ENCODE results near the gene ORM1.
"Not testable (repeated sequence)": the region's sequence is repeated elsewhere in the genome, so short reads cannot be mapped to it uniquely, and the experiment has no call there.

ORM1 gene

DNA sequence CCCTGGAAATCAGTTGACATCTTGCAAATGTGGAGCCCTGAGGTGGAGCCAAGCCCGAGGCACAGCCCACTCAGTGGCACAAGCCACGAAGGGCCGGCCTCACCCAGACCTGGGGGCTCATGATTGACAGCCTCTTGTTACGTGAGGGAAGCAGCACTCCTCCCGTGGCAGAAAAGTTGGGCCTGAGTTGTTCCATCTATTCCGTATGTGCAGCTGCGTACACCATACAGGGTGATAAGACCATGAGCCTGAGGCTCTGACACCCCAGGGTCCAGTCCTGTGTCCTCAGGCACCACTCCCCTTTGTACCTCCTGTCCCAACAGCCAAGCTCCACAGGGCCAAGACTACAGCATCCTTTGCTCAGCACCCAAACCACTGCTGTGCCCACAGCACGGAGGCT lies 4.9 kb downstream of the ORM1 start:
- Histone ChIP-seq H3K9me3 (ENCODE audit: insufficient read depth, low read depth, low read length) (no peaks in the 10 kb centered on the region), H2AK5ac (ENCODE audit: low read length) (no peak overlapping the region), H2BK12ac (ENCODE audit: low read length) (no peak overlapping the region), H3K4ac (ENCODE audit: low read depth, low read length) (no peak overlapping the region), H2AFZ (ENCODE audit: insufficient read depth, low read length, poor library complexity) (no peak overlapping the region), H3K79me2 (ENCODE audit: control insufficient read depth, insufficient read depth, low read length, poor library complexity) (no peaks in the 10 kb centered on the region), H2BK5ac (ENCODE audit: low read depth, low read length, poor library complexity) (no peak overlapping the region), H3K79me1 (ENCODE audit: low read length) (no peaks in the 10 kb centered on the region), H3K27me3 (ENCODE audit: insufficient read depth, low read length) (no peaks in the 10 kb centered on the region), H3K9ac (ENCODE audit: low read length) (no peak overlapping the region), H3K27ac (ENCODE audit: low read depth, low read length) (no peak overlapping the region), H3K18ac (ENCODE audit: low read length) (no peak overlapping the region), H3K4me3 (ENCODE audit: low read depth, low read length) (no peak overlapping the region), H3K4me2 (ENCODE audit: low read length) (no peak overlapping the region), H3K23ac (ENCODE audit: low read length) (no peak overlapping the region), H3K4me1 (ENCODE audit: control insufficient read depth in 1 of 2, insufficient read depth in 2 of 2, low read length in 2 of 2) (no peaks in the 10 kb centered on the region), H3K14ac (ENCODE audit: low read length) (no peak overlapping the region), H4K12ac (ENCODE audit: low read depth, low read length) (no peak overlapping the region), H4K8ac (ENCODE audit: low read depth, low read length) (no peak overlapping the region), H4K91ac (ENCODE audit: low read depth, low read length) (no peak overlapping the region), H2BK120ac (ENCODE audit: insufficient read depth, low read length, poor library complexity) (no peak overlapping the region), H3K36me3 (ENCODE audit: control insufficient read depth in 1 of 2, insufficient read depth in 2 of 2, low read length in 2 of 2) (no peaks in the 10 kb centered on the region)
- DNase-seq, result no peak
- WGBS (ENCODE audit: extremely low coverage, insufficient coverage, insufficient read length), result no CpG with 5 or more reads among the region's 8 CpGs

DNA sequence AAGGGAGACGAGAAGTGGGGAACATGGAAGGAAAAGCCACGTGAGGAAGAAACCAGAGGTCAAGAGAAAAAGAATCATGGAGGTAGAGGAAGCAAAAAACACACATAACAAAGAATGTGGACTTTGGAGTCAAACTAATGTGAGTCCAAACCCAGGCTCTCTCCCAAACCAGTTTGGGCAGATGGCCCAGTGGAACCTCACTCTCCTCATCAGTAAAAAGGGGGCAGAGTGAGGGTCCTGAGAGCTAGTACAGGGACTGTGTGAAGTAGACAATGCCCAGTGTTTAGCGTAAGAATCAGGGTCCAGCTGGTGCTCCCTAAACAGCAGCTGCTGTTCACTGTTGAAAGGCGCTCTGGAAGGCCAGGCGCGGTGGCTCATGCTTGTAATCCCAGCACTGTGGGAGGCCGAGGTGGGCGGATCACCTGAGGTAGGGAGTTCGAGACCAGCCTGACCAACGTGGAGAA lies 5.5 kb downstream of the ORM1 start:
- H3K23ac ChIP-seq (ENCODE audit: low read length); H3K9ac ChIP-seq (ENCODE audit: low read length); H3K18ac ChIP-seq (ENCODE audit: low read length); H3K36me3 ChIP-seq (ENCODE audit: control insufficient read depth in 1 of 2, insufficient read depth in 2 of 2, low read length in 2 of 2); H2BK120ac ChIP-seq (ENCODE audit: insufficient read depth, low read length, poor library complexity); H3K14ac ChIP-seq (ENCODE audit: low read length); H4K91ac ChIP-seq (ENCODE audit: low read depth, low read length); H3K27ac ChIP-seq (ENCODE audit: low read depth, low read length); H3K4me2 ChIP-seq (ENCODE audit: low read length); H2BK5ac ChIP-seq (ENCODE audit: low read depth, low read length, poor library complexity); H2AFZ ChIP-seq (ENCODE audit: insufficient read depth, low read length, poor library complexity); H4K12ac ChIP-seq (ENCODE audit: low read depth, low read length); H3K4me1 ChIP-seq (ENCODE audit: control insufficient read depth in 1 of 2, insufficient read depth in 2 of 2, low read length in 2 of 2); H3K4me3 ChIP-seq (ENCODE audit: low read depth, low read length); H3K79me2 ChIP-seq (ENCODE audit: control insufficient read depth, insufficient read depth, low read length, poor library complexity); H3K79me1 ChIP-seq (ENCODE audit: low read length); H3K4ac ChIP-seq (ENCODE audit: low read depth, low read length); H3K27me3 ChIP-seq (ENCODE audit: insufficient read depth, low read length); DNase-seq; H4K8ac ChIP-seq (ENCODE audit: low read depth, low read length); H2BK12ac ChIP-seq (ENCODE audit: low read length); H3K9me3 ChIP-seq (ENCODE audit: insufficient read depth, low read depth, low read length); H2AK5ac ChIP-seq (ENCODE audit: low read length): not testable (repeated sequence)
- WGBS (ENCODE audit: extremely low coverage, insufficient coverage, insufficient read length), result no CpG with 5 or more reads among the region's 10 CpGs

- not testable (repeated sequence) for H3K14ac ChIP-seq (ENCODE audit: low read length); H2BK5ac ChIP-seq (ENCODE audit: low read depth, low read length, poor library complexity); H2BK120ac ChIP-seq (ENCODE audit: insufficient read depth, low read length, poor library complexity); H3K79me2 ChIP-seq (ENCODE audit: control insufficient read depth, insufficient read depth, low read length, poor library complexity); H3K4me1 ChIP-seq (ENCODE audit: control insufficient read depth in 1 of 2, insufficient read depth in 2 of 2, low read length in 2 of 2); H3K36me3 ChIP-seq (ENCODE audit: control insufficient read depth in 1 of 2, insufficient read depth in 2 of 2, low read length in 2 of 2); H3K4me3 ChIP-seq (ENCODE audit: low read depth, low read length); H3K27me3 ChIP-seq (ENCODE audit: insufficient read depth, low read length); H3K9ac ChIP-seq (ENCODE audit: low read length); H3K18ac ChIP-seq (ENCODE audit: low read length); H2AK5ac ChIP-seq (ENCODE audit: low read length); H2BK12ac ChIP-seq (ENCODE audit: low read length); H3K9me3 ChIP-seq (ENCODE audit: insufficient read depth, low read depth, low read length); H3K27ac ChIP-seq (ENCODE audit: low read depth, low read length); H4K91ac ChIP-seq (ENCODE audit: low read depth, low read length); H3K4me2 ChIP-seq (ENCODE audit: low read length); H3K4ac ChIP-seq (ENCODE audit: low read depth, low read length); H3K79me1 ChIP-seq (ENCODE audit: low read length); H4K8ac ChIP-seq (ENCODE audit: low read depth, low read length); H3K23ac ChIP-seq (ENCODE audit: low read length); H4K12ac ChIP-seq (ENCODE audit: low read depth, low read length); DNase-seq; H2AFZ ChIP-seq (ENCODE audit: insufficient read depth, low read length, poor library complexity)
- WGBS (ENCODE audit: extremely low coverage, insufficient coverage, insufficient read length), result no CpG with 5 or more reads among the region's 12 CpGs
Measured at GRCh38 chr9:114328937-114329624, 6.2 kb downstream of the ORM1 start.

- H4K8ac ChIP-seq (ENCODE audit: low read depth, low read length); H2BK5ac ChIP-seq (ENCODE audit: low read depth, low read length, poor library complexity); H3K23ac ChIP-seq (ENCODE audit: low read length); H3K9ac ChIP-seq (ENCODE audit: low read length); H3K9me3 ChIP-seq (ENCODE audit: insufficient read depth, low read depth, low read length); H3K27ac ChIP-seq (ENCODE audit: low read depth, low read length); H4K91ac ChIP-seq (ENCODE audit: low read depth, low read length); H2BK120ac ChIP-seq (ENCODE audit: insufficient read depth, low read length, poor library complexity); H2BK12ac ChIP-seq (ENCODE audit: low read length); H3K27me3 ChIP-seq (ENCODE audit: insufficient read depth, low read length); H3K79me1 ChIP-seq (ENCODE audit: low read length); H4K12ac ChIP-seq (ENCODE audit: low read depth, low read length); H3K4me3 ChIP-seq (ENCODE audit: low read depth, low read length); H3K18ac ChIP-seq (ENCODE audit: low read length); H3K4me2 ChIP-seq (ENCODE audit: low read length); DNase-seq; H3K14ac ChIP-seq (ENCODE audit: low read length); H3K4ac ChIP-seq (ENCODE audit: low read depth, low read length); H2AK5ac ChIP-seq (ENCODE audit: low read length); H3K4me1 ChIP-seq (ENCODE audit: control insufficient read depth in 1 of 2, insufficient read depth in 2 of 2, low read length in 2 of 2); H2AFZ ChIP-seq (ENCODE audit: insufficient read depth, low read length, poor library complexity); H3K36me3 ChIP-seq (ENCODE audit: control insufficient read depth in 1 of 2, insufficient read depth in 2 of 2, low read length in 2 of 2); H3K79me2 ChIP-seq (ENCODE audit: control insufficient read depth, insufficient read depth, low read length, poor library complexity): not testable (repeated sequence)
- no CpG with 5 or more reads among the region's 10 CpGs for WGBS (ENCODE audit: extremely low coverage, insufficient coverage, insufficient read length)
Measured at GRCh38 chr9:114329625-114330022, 6.7 kb downstream of the ORM1 start, which contains the start of gene ORM2. Gene ORM2, plus strand, starts transcription at chr9:114329869. Its CDS starts 36 bp downstream, at chr9:114329905.
